COLO829 (cell line): ENCODE measurements around the gene DMRTA1.
A peak's percentile ranks its signal among the peaks of the same experiment; 100 is the strongest.
"Not testable (repeated sequence)": the region's sequence is repeated elsewhere in the genome, so short reads cannot be mapped to it uniquely, and the experiment has no call there.

ENCODE experiments used
- DNase-seq: peaks from one replicate; pipeline ENCODE4 v3.0.0; 2012; ENCODE audit warnings: low spot score

The DMRTA1 gene

GRCh38 chr9:22457448-22457847 is 10.8 kb downstream of the DMRTA1 start:
- DNase-seq, result no peak

GRCh38 chr9:22463205-22463604 is 16.6 kb downstream of the DMRTA1 start:
- no peak for DNase-seq

GRCh38 chr9:22469928-22470544 is 23.4 kb downstream of the DMRTA1 start:
- DNase-seq, result peak; percentile 26

- no peak for DNase-seq
Measured at GRCh38 chr9:22481566-22481965, 34.9 kb downstream of the DMRTA1 start.

- DNase-seq, result no peak
Measured at GRCh38 chr9:22483528-22484070, 37.0 kb downstream of the DMRTA1 start.

GRCh38 chr9:22496197-22496596 is 49.6 kb downstream of the DMRTA1 start:
- DNase-seq, result not testable (repeated sequence)
